Spleen (tissue), 11 donors: ENCODE results near the gene TGFBR3L. TPM values are rescaled to one million over a fixed set of nuclear protein-coding genes. Genes with fewer than 3 reads are reported as not detected.

Source experiments
- DNase-seq: peaks from one replicate; pipeline ENCODE4 v3.0.0-alpha.2; 2020
- H3K27ac ChIP-seq, 8 donors: fragments of 200-600 bp; sonication (generic) in 7 of 8; 1 replicate in 4 of 8; 2 replicates in 4 of 8; pipeline versions ENCODE4 v1.5.0 to v1.8.0; 2016 to 2021; ENCODE audit warnings: inconsistent platforms in 4 of 8, mild to moderate bottlenecking in 4 of 8, moderate library complexity in 1 of 8
- H3K27me3 ChIP-seq, 7 donors: fragments of 200-600 bp; sonication (generic) in 6 of 7; replicated peaks in 1 of 7; 1 replicate in 4 of 7; 2 replicates in 3 of 7; pipeline versions ENCODE4 v1.5.0 to v1.8.0; 2016 to 2021; ENCODE audit warnings: inconsistent platforms in 3 of 7, mild to moderate bottlenecking in 1 of 7
- H3K36me3 ChIP-seq, 6 donors: fragments of 200-600 bp; sonication (generic) in 5 of 6; 1 replicate in 4 of 6; 2 replicates in 2 of 6; pipeline versions ENCODE4 v1.5.0 to v1.8.0; 2016 to 2021; ENCODE audit warnings: inconsistent platforms in 2 of 6
- H3K4me1 ChIP-seq, 6 donors: fragments of 200-600 bp; sonication (generic) in 5 of 6; 1 replicate in 3 of 6; 2 replicates in 3 of 6; pipeline versions ENCODE4 v1.5.0 to v1.8.0; 2016 to 2021; ENCODE audit warnings: inconsistent platforms in 3 of 6
- H3K4me3 ChIP-seq, 8 donors: fragments of 200-600 bp; sonication (generic) in 7 of 8; 1 replicate in 4 of 8; 2 replicates in 4 of 8; pipeline versions ENCODE4 v1.5.0 to v1.8.0; 2016 to 2021; ENCODE audit warnings: inconsistent platforms in 4 of 8, mild to moderate bottlenecking in 4 of 8, moderate library complexity in 2 of 8
- H3K9me3 ChIP-seq, 8 donors: fragments of 200-600 bp; sonication (generic) in 7 of 8; 1 replicate in 4 of 8; 2 replicates in 4 of 8; pipeline versions ENCODE4 v1.5.0 to v1.8.0; 2016 to 2021; ENCODE audit warnings: inconsistent platforms in 4 of 8
- CTCF ChIP-seq, 11 experiments: fragments of 200-600 bp in 7 of 11; fragments of 450-650 bp in 4 of 11; sonication (generic) in 4 of 11; IDR thresholded peaks in 8 of 11; conservative IDR thresholded peaks in 3 of 11; 1 replicate in 7 of 11; 2 replicates in 4 of 11; pipeline versions ENCODE4 v1.4.0 to v1.8.0; 2016 to 2021; ENCODE audit warnings: antibody characterized with exemption in 11 of 11, inconsistent platforms in 4 of 11, mild to moderate bottlenecking in 1 of 11
- POLR2A ChIP-seq, 3 donors: fragments of 450-650 bp; IDR thresholded peaks; one replicate each; pipeline ENCODE4 v1.5.1; 2017; ENCODE audit warnings: antibody characterized with exemption in 3 of 3, mild to moderate bottlenecking in 1 of 3
- POLR2AphosphoS5 ChIP-seq, 3 donors: sonication (generic); formaldehyde crosslinking; IDR thresholded peaks; one replicate each; pipeline ENCODE4 v1.5.1; 2017; ENCODE audit warnings: antibody characterized with exemption in 3 of 3
- WGBS, 5 donors: extraction: QIAGEN DNeasy Blood & Tissue Kit in 3 of 5; methylation state at CpG; one replicate each; pipeline versions ENCODE4 v1.1.5 to v1.1.7; 2013 to 2018; 5-methylcytosine and 5-hydroxymethylcytosine counted together
- intact Hi-C: fragments of 100-400 bp; cut with DNase I; formaldehyde crosslinking; loops from one replicate; pipeline ENCODE4 v1.15.0; 2023; ENCODE audit warnings: low total_unique reads
- polyA plus RNA-seq, 3 donors: library from polyadenylated mRNA; stranded (reverse); fragments of 200-250 nt; gene quantifications; one replicate each; pipeline ENCODE4 v1.2.1, GENCODE V29; 2013
- total RNA-seq, 7 donors: library from RNA; depleted of rRNA in 3 of 7; stranded (reverse); fragments of >200 nt in 3 of 7; fragmentation: NEBNext Ultra II Directional in 4 of 7; extraction: Animal tissue kit (Norgen Biotek cat#: 25700) in 4 of 7; gene quantifications; one replicate each; pipeline versions ENCODE4 v1.1.0 to v1.2.1, GENCODE V29; 2016 to 2021
- donor health status: healthy with polysubstance abuse.
- donor health status: DM: no; HTN: no; CAD: no; lungs with moderate emphysema.
- donor health status: DM: no; HTN: no; CAD: no.
- donor health status: Bipolar disorder and iron deficiency.
- donor health status: healthy.
- donor health status: DM: no; HTN: no; CAD: no.
- donor health status: DM: yes; HTN: yes; CAD: no.

Gene TGFBR3L
- total and polyA plus RNA-seq, 10 donors = 0.11 TPM; not detected in 9

- no peak for TF ChIP-seq CTCF (IDR thresholded peaks at IDR 0.05 in 8 of 11, conservative IDR thresholded peaks at IDR 0.05 in 3 of 11)
- TF ChIP-seq POLR2A (IDR thresholded peaks at IDR 0.05) = no peak
- TF ChIP-seq POLR2AphosphoS5 (IDR thresholded peaks at IDR 0.05) = no peak
- no peaks in the 10 kb centered on the region for H3K27me3 ChIP-seq
- peak overlapping the region in 2 of 8 donors; percentile 0 to 56 for H3K4me3 ChIP-seq
- 79 to 92% (median 86%) methylated on average over 21 to 32 of the region's 32 CpGs for WGBS, 5 donors
- peaks cover 4 to 85% (median 71%) of the 10 kb centered on the region in 6 donors for H3K36me3 ChIP-seq
- H3K4me1 ChIP-seq = peaks cover 0 to 72% (median 42%) of the 10 kb centered on the region in 6 donors
- peak overlapping the region in 7 of 8 donors; percentile 46 to 85 (median 79) for H3K27ac ChIP-seq
- intact Hi-C loops = no loop called here
- no peak for DNase-seq
- no peaks in the 10 kb centered on the region for H3K9me3 ChIP-seq
These were observed 17.8 kb downstream of the TGFBR3L start for GRCh38 chr19:7932276-7932929.

GRCh38 chr19:7932930-7933300 lies 18.3 kb downstream of the TGFBR3L start:
- Histone ChIP-seq H3K9me3 (no peaks in the 10 kb centered on the region), H3K4me3 (peak overlapping the region in 4 of 8 donors; percentile 0 to 56 (median 6)), H3K27ac (peak overlapping the region in 7 of 8 donors; percentile 42 to 85 (median 79)), H3K4me1 (peaks cover 0 to 67% (median 39%) of the 10 kb centered on the region in 6 donors), H3K27me3 (no peaks in the 10 kb centered on the region), H3K36me3 (peaks cover 4 to 90% (median 76%) of the 10 kb centered on the region in 6 donors)
- 80 to 97% (median 89%) methylated on average over 6 to 10 of the region's 10 CpGs for WGBS, 5 donors
- intact Hi-C loops = no loop called here
- no peak for DNase-seq
- no peak for TF ChIP-seq CTCF (IDR thresholded peaks at IDR 0.05 in 8 of 11, conservative IDR thresholded peaks at IDR 0.05 in 3 of 11)
- TF ChIP-seq POLR2A (IDR thresholded peaks at IDR 0.05) = no peak
- TF ChIP-seq POLR2AphosphoS5 (IDR thresholded peaks at IDR 0.05) = no peak

- 78 to 83% (median 80%) methylated on average over 8 to 14 of the region's 14 CpGs for WGBS, 5 donors
- Histone ChIP-seq H3K4me3 (peak overlapping the region in 6 of 8 donors; percentile 0 to 56 (median 2)), H3K27ac (peak overlapping the region; percentile 32 to 85 (median 78)), H3K36me3 (peaks cover 4 to 95% (median 79%) of the 10 kb centered on the region in 6 donors), H3K27me3 (no peaks in the 10 kb centered on the region), H3K4me1 (peaks cover 0 to 64% (median 37%) of the 10 kb centered on the region in 6 donors), H3K9me3 (no peaks in the 10 kb centered on the region)
- intact Hi-C loops = no loop called here
- TF ChIP-seq CTCF (IDR thresholded peaks at IDR 0.05 in 8 of 11, conservative IDR thresholded peaks at IDR 0.05 in 3 of 11) = peak in 9 of 11 experiments; percentile 4 to 58 (median 39)
- no peak for TF ChIP-seq POLR2A (IDR thresholded peaks at IDR 0.05)
- DNase-seq = no peak
These were observed 18.8 kb downstream of the TGFBR3L start for GRCh38 chr19:7933411-7933810.
